Bronchial epithelial cell (primary cell): ENCODE results near the gene CDC25B. TPM values are rescaled to one million over a fixed set of nuclear protein-coding genes. Genes with fewer than 3 reads are reported as not detected.

ENCODE experiments used
- DNase-seq: peaks from one replicate; pipeline ENCODE4 v3.0.0-alpha.2; 2010; ENCODE audit warnings: low read depth
- FAIRE-seq: peaks from 2 replicates; lab custom pipeline; 2011; peaks lifted over from hg19 to GRCh38; lab: Jason Lieb, UNC
- H3K27me3 ChIP-seq: 2 replicates; pipeline ENCODE4 v1.5.1; 2011; ENCODE audit warnings: low read length; ENCODE audit not compliant: control insufficient read depth, insufficient read depth
- H3K36me3 ChIP-seq: 2 replicates; pipeline ENCODE4 v1.5.1; 2011; ENCODE audit warnings: low read length; ENCODE audit not compliant: control insufficient read depth, insufficient read depth
- H3K4me3 ChIP-seq: 2 replicates; pipeline ENCODE4 v1.5.1; 2011; ENCODE audit warnings: mild to moderate bottlenecking, low read depth, low read length, control low read depth
- CTCF ChIP-seq: IDR thresholded peaks from 2 replicates; pipeline ENCODE4 v1.5.1; 2011; ENCODE audit warnings: mild to moderate bottlenecking, moderate library complexity, low read length, control low read depth, inconsistent platforms; ENCODE audit not compliant: insufficient read depth, severe bottlenecking
- total RNA-seq: library from RNA; depleted of rRNA; stranded (reverse); fragments of >200 nt; gene quantifications from 2 replicates; pipeline ENCODE4 v1.2.1, GENCODE V29; 2014

CDC25B gene
- total RNA-seq, 1 donor from 2014 or later: 17.9 TPM

GRCh38 chr20:3814928-3815495 lies 18.9 kb downstream of the CDC25B start:
- no peaks in the 10 kb centered on the region for H3K36me3 ChIP-seq
- TF ChIP-seq CTCF: no peak
- FAIRE-seq (no peak), DNase-seq (no peak)
- H3K27me3 ChIP-seq: no peaks in the 10 kb centered on the region
- H3K4me3 ChIP-seq: no peak overlapping the region

GRCh38 chr20:3815703-3816315 lies 19.7 kb downstream of the CDC25B start:
- no peaks in the 10 kb centered on the region for H3K27me3 ChIP-seq
- DNase-seq (no peak), FAIRE-seq (no peak)
- no peak overlapping the region for H3K4me3 ChIP-seq
- H3K36me3 ChIP-seq: no peaks in the 10 kb centered on the region
- TF ChIP-seq CTCF: no peak

GRCh38 chr20:3818155-3819151 lies 22.3 kb downstream of the CDC25B start:
- Histone ChIP-seq H3K27me3 (no peaks in the 10 kb centered on the region), H3K36me3 (peaks cover 6% of the 10 kb centered on the region), H3K4me3 (no peak overlapping the region)
- no peak for FAIRE-seq
- peak; percentile 63 for DNase-seq
- peak; percentile 85 for TF ChIP-seq CTCF

GRCh38 chr20:3819411-3820047 lies 23.4 kb downstream of the CDC25B start:
- DNase-seq (no peak), FAIRE-seq (no peak)
- TF ChIP-seq CTCF: no peak
- Histone ChIP-seq H3K27me3 (no peaks in the 10 kb centered on the region), H3K36me3 (peaks cover 16% of the 10 kb centered on the region), H3K4me3 (peak overlapping the region; percentile 56)

- TF ChIP-seq CTCF: peak; percentile 94
- FAIRE-seq (no peak), DNase-seq (peak; percentile 89)
- H3K36me3 ChIP-seq: peaks cover 18% of the 10 kb centered on the region
- H3K4me3 ChIP-seq: peak within 1 kb of the TSS; percentile 56
- no peaks in the 10 kb centered on the region for H3K27me3 ChIP-seq
Observed at GRCh38 chr20:3820048-3820900, 24.2 kb downstream of the CDC25B start, which contains the start of gene AP5S1. AP5S1 (plus strand) TSS chr20:3820547; CDS start chr20:3822118, 1,571 bp downstream.
